WTC11 (cell line): ENCODE results near the gene LATS1. TPM values are rescaled to one million over a fixed set of nuclear protein-coding genes. Genes with fewer than 3 reads are reported as not detected.

Experiments
- ATAC-seq: fragments of 200-7000 bp; cut with Tn5 transposase; 2 replicates; pipeline ENCODE4 v1.10.0; 2021; ENCODE audit warnings: mild to moderate bottlenecking, moderate library complexity
- CTCF ChIA-PET: fragments of 300-600 bp; sonication (Branson Sonifier 250); formaldehyde crosslinking; loops from one replicate; lab custom pipeline; 2021; ENCODE audit warnings: antibody characterized with exemption; lab: Charles Lee
- POLR2A ChIA-PET: fragments of 350-600 bp; sonication (Branson Sonifier 250); formaldehyde crosslinking; loops from one replicate; lab custom pipeline; 2021; ENCODE audit warnings: antibody characterized with exemption; lab: Charles Lee
- DNase-seq: peaks from one replicate; pipeline ENCODE4 v3.0.0; 2021; ENCODE audit warnings: low spot score
- H3K27ac Mint-ChIP-seq: 2 replicates; pipeline ENCODE4 v1.8.0; 2021; ENCODE audit warnings: mixed read lengths
- H3K27me3 Mint-ChIP-seq: 2 replicates; pipeline ENCODE4 v1.8.0; 2021; ENCODE audit warnings: low read depth, mild to moderate bottlenecking, moderate library complexity, mixed read lengths
- H3K36me3 Mint-ChIP-seq: 2 replicates; pipeline ENCODE4 v1.8.0; 2021; ENCODE audit warnings: mixed read lengths
- H3K4me1 Mint-ChIP-seq: 2 replicates; pipeline ENCODE4 v1.8.0; 2022; ENCODE audit warnings: mixed read lengths
- H3K4me3 Mint-ChIP-seq: 2 replicates; pipeline ENCODE4 v1.8.0; 2021; ENCODE audit warnings: mild to moderate bottlenecking, moderate library complexity, mixed read lengths
- H3K9me3 Mint-ChIP-seq: 2 replicates; pipeline ENCODE4 v1.8.0; 2021; ENCODE audit warnings: mixed read lengths
- EMX1 ChIP-seq: fragments of 250-450 bp; sonication (Bioruptor Pico); IDR thresholded peaks from 2 replicates; pipeline ENCODE4 v1.8.0; 2021; ENCODE audit warnings: mild to moderate bottlenecking
- ESRRA ChIP-seq: sonication (generic); formaldehyde crosslinking; IDR thresholded peaks from 2 replicates; pipeline ENCODE4 v1.8.1; 2022; ENCODE audit warnings: mild to moderate bottlenecking, missing genetic modification reagents, borderline replicate concordance
- ETV6 ChIP-seq: sonication (generic); formaldehyde crosslinking; IDR thresholded peaks from 2 replicates; pipeline ENCODE4 v1.8.1; 2022; ENCODE audit warnings: mild to moderate bottlenecking, missing genetic modification reagents
- JAZF1 ChIP-seq: fragments of 250-450 bp; sonication (Bioruptor Pico); IDR thresholded peaks from 2 replicates; pipeline ENCODE4 v1.9.0; 2021; ENCODE audit warnings: moderate library complexity, mild to moderate bottlenecking, inconsistent platforms
- NFE2L1 ChIP-seq: sonication (generic); formaldehyde crosslinking; IDR thresholded peaks from 2 replicates; pipeline ENCODE4 v1.8.1; 2023; ENCODE audit warnings: missing genetic modification reagents
- NR1H2 ChIP-seq: sonication (generic); formaldehyde crosslinking; IDR thresholded peaks from 2 replicates; pipeline ENCODE4 v1.9.0; 2021; ENCODE audit warnings: mild to moderate bottlenecking, moderate library complexity, missing genetic modification reagents
- NR2C2 ChIP-seq: sonication (generic); formaldehyde crosslinking; IDR thresholded peaks from 2 replicates; pipeline ENCODE4 v1.8.0; 2022; ENCODE audit warnings: mild to moderate bottlenecking, missing genetic modification reagents
- RORB ChIP-seq: fragments of 250-450 bp; sonication (Bioruptor Pico); IDR thresholded peaks from 2 replicates; pipeline ENCODE4 v1.9.0; 2021; ENCODE audit warnings: mild to moderate bottlenecking
- ZBTB21 ChIP-seq: sonication (generic); formaldehyde crosslinking; IDR thresholded peaks from 2 replicates; pipeline ENCODE4 v1.8.1; 2023; ENCODE audit warnings: mild to moderate bottlenecking, missing genetic modification reagents, borderline replicate concordance
- ZNF121 ChIP-seq: sonication (generic); formaldehyde crosslinking; IDR thresholded peaks from 2 replicates; pipeline ENCODE4 v1.8.0; 2023; ENCODE audit warnings: missing genetic modification reagents
- ZNF423 ChIP-seq: fragments of 250-450 bp; sonication (Bioruptor Pico); IDR thresholded peaks from 2 replicates; pipeline ENCODE4 v2.1.2; 2022; ENCODE audit warnings: mild to moderate bottlenecking, moderate library complexity
- total RNA-seq: library from RNA; stranded (reverse); gene quantifications from 3 replicates; pipeline ENCODE4 v1.2.3, GENCODE V29; 2021
- TF ChIP-seq, protein P1 (sequence below): fragments of 200-600 bp; IDR thresholded peaks from 2 replicates; pipeline ENCODE4 v1.8.0; 2022; ENCODE audit warnings: antibody characterized with exemption
- TF ChIP-seq, protein P2 (sequence below): sonication (generic); formaldehyde crosslinking; IDR thresholded peaks from 2 replicates; pipeline ENCODE4 v1.8.0; 2022; ENCODE audit warnings: mild to moderate bottlenecking, missing genetic modification reagents
- TF ChIP-seq, protein P3 (sequence below): sonication (generic); formaldehyde crosslinking; IDR thresholded peaks from 2 replicates; pipeline ENCODE4 v1.8.0; 2022; ENCODE audit warnings: mild to moderate bottlenecking, missing genetic modification reagents
- TF ChIP-seq, protein P4 (sequence below): sonication (generic); formaldehyde crosslinking; IDR thresholded peaks from 2 replicates; pipeline ENCODE4 v1.8.1; 2022; ENCODE audit warnings: low read depth, mild to moderate bottlenecking, moderate library complexity, missing genetic modification reagents, borderline replicate concordance
- TF ChIP-seq, protein P5 (sequence below): sonication (generic); formaldehyde crosslinking; conservative IDR thresholded peaks from 2 replicates; pipeline ENCODE4 v1.8.1; 2023; ENCODE audit warnings: mild to moderate bottlenecking, low read depth, missing genetic modification reagents, moderate library complexity
- TF ChIP-seq, protein P6 (sequence below): sonication (generic); formaldehyde crosslinking; IDR thresholded peaks from 2 replicates; pipeline ENCODE4 v1.8.0; 2023; ENCODE audit warnings: mild to moderate bottlenecking, missing genetic modification reagents

Gene LATS1
- total RNA-seq, 1 experiment from 2014 or later = 24.2 TPM

DNA sequence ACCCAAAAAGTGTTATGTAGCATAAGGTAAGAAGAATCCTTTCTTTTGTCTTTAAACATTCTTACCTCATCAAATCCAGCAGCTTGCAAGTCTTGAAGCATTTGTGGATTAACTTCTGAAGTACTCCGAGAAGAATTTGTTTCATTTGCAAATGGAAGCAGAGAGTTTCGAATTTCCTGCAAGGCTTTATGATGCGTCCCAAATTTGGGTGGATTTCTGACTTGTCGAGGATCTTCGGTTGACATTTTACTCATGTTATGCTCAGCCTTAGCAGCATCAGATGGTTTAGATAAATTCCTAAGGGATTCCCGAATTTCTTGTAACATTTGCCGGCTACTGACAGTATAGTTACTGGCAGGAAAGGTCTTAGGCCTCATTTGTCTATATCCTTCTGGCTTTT lies 16.2 kb downstream of the LATS1 start (continued):
- TF ChIP-seq EMX1 (CRISPR knock-in tag) = no peak

DNA sequence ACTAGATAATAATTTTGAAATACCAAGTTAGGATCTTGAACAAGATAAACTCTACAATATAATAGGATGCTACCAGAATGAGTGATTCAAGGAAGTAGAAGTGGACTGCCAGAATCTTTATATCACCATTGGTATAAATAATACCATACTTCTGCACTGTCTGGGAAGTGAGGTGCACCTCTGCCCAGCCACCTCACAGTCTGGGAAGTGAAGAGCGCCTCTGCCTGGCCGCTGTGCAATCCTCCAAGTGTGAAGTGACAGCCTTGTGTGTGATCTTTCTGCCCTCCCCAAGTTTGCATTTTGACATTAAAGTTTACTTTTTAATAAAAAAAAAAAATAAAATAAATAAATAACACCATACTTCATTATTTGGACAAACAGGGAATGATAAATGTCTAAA lies 18.8 kb downstream of the LATS1 start:
- DNase-seq (no peak), ATAC-seq (no peak)
- no peak overlapping the region for H3K27ac Mint-ChIP-seq
- H3K36me3 Mint-ChIP-seq = peaks cover 5% of the 10 kb centered on the region
- H3K4me1 Mint-ChIP-seq = peaks cover 20% of the 10 kb centered on the region
- H3K27me3 Mint-ChIP-seq = no peaks in the 10 kb centered on the region
- no peak for TF ChIP-seq JAZF1
- TF ChIP-seq, protein P1, sequence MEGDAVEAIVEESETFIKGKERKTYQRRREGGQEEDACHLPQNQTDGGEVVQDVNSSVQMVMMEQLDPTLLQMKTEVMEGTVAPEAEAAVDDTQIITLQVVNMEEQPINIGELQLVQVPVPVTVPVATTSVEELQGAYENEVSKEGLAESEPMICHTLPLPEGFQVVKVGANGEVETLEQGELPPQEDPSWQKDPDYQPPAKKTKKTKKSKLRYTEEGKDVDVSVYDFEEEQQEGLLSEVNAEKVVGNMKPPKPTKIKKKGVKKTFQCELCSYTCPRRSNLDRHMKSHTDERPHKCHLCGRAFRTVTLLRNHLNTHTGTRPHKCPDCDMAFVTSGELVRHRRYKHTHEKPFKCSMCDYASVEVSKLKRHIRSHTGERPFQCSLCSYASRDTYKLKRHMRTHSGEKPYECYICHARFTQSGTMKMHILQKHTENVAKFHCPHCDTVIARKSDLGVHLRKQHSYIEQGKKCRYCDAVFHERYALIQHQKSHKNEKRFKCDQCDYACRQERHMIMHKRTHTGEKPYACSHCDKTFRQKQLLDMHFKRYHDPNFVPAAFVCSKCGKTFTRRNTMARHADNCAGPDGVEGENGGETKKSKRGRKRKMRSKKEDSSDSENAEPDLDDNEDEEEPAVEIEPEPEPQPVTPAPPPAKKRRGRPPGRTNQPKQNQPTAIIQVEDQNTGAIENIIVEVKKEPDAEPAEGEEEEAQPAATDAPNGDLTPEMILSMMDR = no peak
- TF ChIP-seq, protein P2, sequence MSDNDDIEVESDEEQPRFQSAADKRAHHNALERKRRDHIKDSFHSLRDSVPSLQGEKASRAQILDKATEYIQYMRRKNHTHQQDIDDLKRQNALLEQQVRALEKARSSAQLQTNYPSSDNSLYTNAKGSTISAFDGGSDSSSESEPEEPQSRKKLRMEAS (CRISPR knock-in tag) = no peak
- no peak for TF ChIP-seq ZNF423 (CRISPR knock-in tag)
- no peak for TF ChIP-seq NFE2L1 (CRISPR knock-in tag)
- TF ChIP-seq, protein P3, sequence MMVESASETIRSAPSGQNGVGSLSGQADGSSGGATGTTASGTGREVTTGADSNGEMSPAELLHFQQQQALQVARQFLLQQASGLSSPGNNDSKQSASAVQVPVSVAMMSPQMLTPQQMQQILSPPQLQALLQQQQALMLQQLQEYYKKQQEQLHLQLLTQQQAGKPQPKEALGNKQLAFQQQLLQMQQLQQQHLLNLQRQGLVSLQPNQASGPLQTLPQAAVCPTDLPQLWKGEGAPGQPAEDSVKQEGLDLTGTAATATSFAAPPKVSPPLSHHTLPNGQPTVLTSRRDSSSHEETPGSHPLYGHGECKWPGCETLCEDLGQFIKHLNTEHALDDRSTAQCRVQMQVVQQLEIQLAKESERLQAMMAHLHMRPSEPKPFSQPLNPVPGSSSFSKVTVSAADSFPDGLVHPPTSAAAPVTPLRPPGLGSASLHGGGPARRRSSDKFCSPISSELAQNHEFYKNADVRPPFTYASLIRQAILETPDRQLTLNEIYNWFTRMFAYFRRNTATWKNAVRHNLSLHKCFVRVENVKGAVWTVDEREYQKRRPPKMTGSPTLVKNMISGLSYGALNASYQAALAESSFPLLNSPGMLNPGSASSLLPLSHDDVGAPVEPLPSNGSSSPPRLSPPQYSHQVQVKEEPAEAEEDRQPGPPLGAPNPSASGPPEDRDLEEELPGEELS (CRISPR knock-in tag) = no peak
- no peak for TF ChIP-seq ZBTB21
- no peak for TF ChIP-seq NR1H2
- TF ChIP-seq, protein P4, sequence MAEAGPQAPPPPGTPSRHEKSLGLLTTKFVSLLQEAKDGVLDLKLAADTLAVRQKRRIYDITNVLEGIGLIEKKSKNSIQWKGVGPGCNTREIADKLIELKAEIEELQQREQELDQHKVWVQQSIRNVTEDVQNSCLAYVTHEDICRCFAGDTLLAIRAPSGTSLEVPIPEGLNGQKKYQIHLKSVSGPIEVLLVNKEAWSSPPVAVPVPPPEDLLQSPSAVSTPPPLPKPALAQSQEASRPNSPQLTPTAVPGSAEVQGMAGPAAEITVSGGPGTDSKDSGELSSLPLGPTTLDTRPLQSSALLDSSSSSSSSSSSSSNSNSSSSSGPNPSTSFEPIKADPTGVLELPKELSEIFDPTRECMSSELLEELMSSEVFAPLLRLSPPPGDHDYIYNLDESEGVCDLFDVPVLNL (CRISPR knock-in tag) = no peak
- TF ChIP-seq, protein P5, sequence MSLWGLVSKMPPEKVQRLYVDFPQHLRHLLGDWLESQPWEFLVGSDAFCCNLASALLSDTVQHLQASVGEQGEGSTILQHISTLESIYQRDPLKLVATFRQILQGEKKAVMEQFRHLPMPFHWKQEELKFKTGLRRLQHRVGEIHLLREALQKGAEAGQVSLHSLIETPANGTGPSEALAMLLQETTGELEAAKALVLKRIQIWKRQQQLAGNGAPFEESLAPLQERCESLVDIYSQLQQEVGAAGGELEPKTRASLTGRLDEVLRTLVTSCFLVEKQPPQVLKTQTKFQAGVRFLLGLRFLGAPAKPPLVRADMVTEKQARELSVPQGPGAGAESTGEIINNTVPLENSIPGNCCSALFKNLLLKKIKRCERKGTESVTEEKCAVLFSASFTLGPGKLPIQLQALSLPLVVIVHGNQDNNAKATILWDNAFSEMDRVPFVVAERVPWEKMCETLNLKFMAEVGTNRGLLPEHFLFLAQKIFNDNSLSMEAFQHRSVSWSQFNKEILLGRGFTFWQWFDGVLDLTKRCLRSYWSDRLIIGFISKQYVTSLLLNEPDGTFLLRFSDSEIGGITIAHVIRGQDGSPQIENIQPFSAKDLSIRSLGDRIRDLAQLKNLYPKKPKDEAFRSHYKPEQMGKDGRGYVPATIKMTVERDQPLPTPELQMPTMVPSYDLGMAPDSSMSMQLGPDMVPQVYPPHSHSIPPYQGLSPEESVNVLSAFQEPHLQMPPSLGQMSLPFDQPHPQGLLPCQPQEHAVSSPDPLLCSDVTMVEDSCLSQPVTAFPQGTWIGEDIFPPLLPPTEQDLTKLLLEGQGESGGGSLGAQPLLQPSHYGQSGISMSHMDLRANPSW (CRISPR knock-in tag) = no peak
- TF ChIP-seq RORB (CRISPR knock-in tag) = no peak
- TF ChIP-seq, protein P6, sequence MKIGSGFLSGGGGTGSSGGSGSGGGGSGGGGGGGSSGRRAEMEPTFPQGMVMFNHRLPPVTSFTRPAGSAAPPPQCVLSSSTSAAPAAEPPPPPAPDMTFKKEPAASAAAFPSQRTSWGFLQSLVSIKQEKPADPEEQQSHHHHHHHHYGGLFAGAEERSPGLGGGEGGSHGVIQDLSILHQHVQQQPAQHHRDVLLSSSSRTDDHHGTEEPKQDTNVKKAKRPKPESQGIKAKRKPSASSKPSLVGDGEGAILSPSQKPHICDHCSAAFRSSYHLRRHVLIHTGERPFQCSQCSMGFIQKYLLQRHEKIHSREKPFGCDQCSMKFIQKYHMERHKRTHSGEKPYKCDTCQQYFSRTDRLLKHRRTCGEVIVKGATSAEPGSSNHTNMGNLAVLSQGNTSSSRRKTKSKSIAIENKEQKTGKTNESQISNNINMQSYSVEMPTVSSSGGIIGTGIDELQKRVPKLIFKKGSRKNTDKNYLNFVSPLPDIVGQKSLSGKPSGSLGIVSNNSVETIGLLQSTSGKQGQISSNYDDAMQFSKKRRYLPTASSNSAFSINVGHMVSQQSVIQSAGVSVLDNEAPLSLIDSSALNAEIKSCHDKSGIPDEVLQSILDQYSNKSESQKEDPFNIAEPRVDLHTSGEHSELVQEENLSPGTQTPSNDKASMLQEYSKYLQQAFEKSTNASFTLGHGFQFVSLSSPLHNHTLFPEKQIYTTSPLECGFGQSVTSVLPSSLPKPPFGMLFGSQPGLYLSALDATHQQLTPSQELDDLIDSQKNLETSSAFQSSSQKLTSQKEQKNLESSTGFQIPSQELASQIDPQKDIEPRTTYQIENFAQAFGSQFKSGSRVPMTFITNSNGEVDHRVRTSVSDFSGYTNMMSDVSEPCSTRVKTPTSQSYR (CRISPR knock-in tag) = no peak
- TF ChIP-seq ESRRA (CRISPR knock-in tag) = no peak
- TF ChIP-seq ETV6 (CRISPR knock-in tag) = no peak
- TF ChIP-seq NR2C2 (CRISPR knock-in tag) = no peak
- TF ChIP-seq ZNF121 = no peak
- no peak overlapping the region for H3K4me3 Mint-ChIP-seq
- CTCF ChIA-PET = no interaction called here
- POLR2A ChIA-PET = no interaction called here
- no peaks in the 10 kb centered on the region for H3K9me3 Mint-ChIP-seq
